Activated gamma-delta T cell treated with anti-CD3 and anti-CD28 coated beads, Interleukin-2, amount 50 U/mL, for 16 hours (primary cell): ENCODE results near the gene COL10A1.

ENCODE experiments used
- DNase-seq: peaks from one replicate; pipeline ENCODE4 v3.0.0-alpha.2; 2020; ENCODE audit warnings: low read depth

Gene COL10A1

GRCh38 chr6:116083052-116083451 lies 42.9 kb downstream of the COL10A1 start:
- DNase-seq, result no peak

- no peak for DNase-seq
These were observed 47.0 kb downstream of the COL10A1 start for GRCh38 chr6:116078945-116079344.

- DNase-seq, result no peak
These were observed 47.4 kb downstream of the COL10A1 start for GRCh38 chr6:116078522-116078921.

- no peak for DNase-seq
These were observed 51.1 kb downstream of the COL10A1 start for GRCh38 chr6:116074732-116075390.

GRCh38 chr6:116073765-116074440 lies 52.0 kb downstream of the COL10A1 start:
- no peak for DNase-seq

- no peak for DNase-seq
These were observed 53.6 kb downstream of the COL10A1 start for GRCh38 chr6:116072368-116072767.

- DNase-seq, result no peak
These were observed 55.1 kb downstream of the COL10A1 start for GRCh38 chr6:116070616-116071389.

GRCh38 chr6:116070101-116070500 lies 55.8 kb downstream of the COL10A1 start:
- DNase-seq, result no peak
